Measurements from ENCODE around the gene UBP1.

- no peak for TF ChIP-seq CTCF (IDR thresholded peaks at IDR 0.05; ENCODE audit: low read depth, low read length, poor library complexity, severe bottlenecking)
- no peak for TF ChIP-seq EZH2phosphoT487 (IDR thresholded peaks at IDR 0.05; ENCODE audit: borderline replicate concordance, low read length)
Measured at GRCh38 chr3:33473813-33474212, 33.6 kb upstream of the UBP1 start.

Data from DOHH2 (cell line).